ENCODE data around the gene ZDHHC1.

The ZDHHC1 gene

GRCh38 chr16:67398546-67399217 lies 17.6 kb downstream of the ZDHHC1 start:
- no peak overlapping the region for H3K4me2 ChIP-seq
- H3K4me1 ChIP-seq, result peaks cover 21 to 46% (median 33%) of the 10 kb centered on the region in 10 experiments
- H4K20me1 ChIP-seq, result peaks cover 11 to 36% (median 20%) of the 10 kb centered on the region in 11 experiments; a peak in 17 of 22 replicates
- no peak overlapping the region for H3K27ac ChIP-seq
- H3K36me3 ChIP-seq, result no peaks in the 10 kb centered on the region
- no peak for TF ChIP-seq Cebpa-rat (IDR thresholded peaks at IDR 0.05)
- no peak overlapping the region for H3K4me3 ChIP-seq
- no peak overlapping the region for H3K9ac ChIP-seq
- peaks cover 29 to 38% (median 34%) of the 10 kb centered on the region in 11 experiments for H3K27me3 ChIP-seq
- no peaks in the 10 kb centered on the region for H3K9me3 ChIP-seq (replicated peaks in 1 of 11)

DNA sequence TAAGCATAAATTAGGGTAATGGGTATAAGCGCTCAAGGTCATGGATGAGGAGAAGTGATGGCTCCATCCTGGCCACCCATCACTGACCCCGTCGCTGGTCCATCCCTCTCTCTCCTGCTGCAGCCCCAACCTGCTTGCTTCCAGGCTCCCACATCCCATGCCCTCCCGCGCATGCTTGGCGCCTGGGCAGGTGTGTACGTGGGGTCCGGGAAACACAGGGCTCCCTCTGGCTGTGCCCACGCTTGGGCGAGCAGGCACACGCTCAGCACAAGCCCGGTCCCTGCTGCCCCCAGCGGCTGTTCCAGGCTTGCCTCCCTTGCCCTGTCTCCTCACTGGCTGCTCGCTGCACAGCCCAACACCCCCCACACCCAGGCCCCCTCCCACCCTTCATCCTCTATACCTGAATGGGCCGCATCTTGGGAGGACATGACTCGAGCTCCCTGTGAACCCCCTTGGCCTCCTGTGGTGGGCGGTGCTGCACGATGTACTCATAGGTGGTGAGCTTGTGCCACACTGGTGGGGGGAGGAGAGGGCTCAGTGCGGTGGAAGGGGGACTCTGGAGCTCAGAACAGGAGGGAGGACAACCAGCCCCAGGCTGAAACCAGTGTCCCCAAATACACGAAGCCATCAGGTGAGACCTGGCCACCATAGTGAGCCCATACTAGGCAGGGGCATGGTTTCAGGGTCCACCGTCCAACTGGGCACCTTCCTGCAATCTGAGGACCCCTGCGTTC lies 18.3 kb downstream of the ZDHHC1 start:
- Histone ChIP-seq H3K4me3 (no peak overlapping the region), H4K20me1 (peaks cover 11 to 37% (median 20%) of the 10 kb centered on the region in 11 experiments; a peak in 17 of 22 replicates), H3K9me3 (replicated peaks in 1 of 11) (no peaks in the 10 kb centered on the region), H3K4me1 (peaks cover 21 to 52% (median 37%) of the 10 kb centered on the region in 10 experiments), H3K27ac (no peak overlapping the region), H3K27me3 (peaks cover 36 to 45% (median 41%) of the 10 kb centered on the region in 11 experiments), H3K4me2 (no peak overlapping the region), H3K36me3 (no peaks in the 10 kb centered on the region), H3K9ac (no peak overlapping the region)
- TF ChIP-seq Cebpa-rat (IDR thresholded peaks at IDR 0.05), result no peak

- Histone ChIP-seq H3K27me3 (peaks cover 44 to 53% (median 49%) of the 10 kb centered on the region in 11 experiments), H3K9me3 (replicated peaks in 1 of 11) (no peaks in the 10 kb centered on the region), H3K27ac (peak overlapping the region in 1 of 11 experiments; percentile 46; a peak in 1 of 22 replicates), H3K4me3 (no peak overlapping the region), H4K20me1 (peaks cover 11 to 39% (median 20%) of the 10 kb centered on the region in 11 experiments; a peak in 17 of 22 replicates), H3K4me1 (peaks cover 21 to 59% (median 39%) of the 10 kb centered on the region in 10 experiments), H3K36me3 (no peaks in the 10 kb centered on the region), H3K9ac (no peak overlapping the region), H3K4me2 (peak overlapping the region in 2 of 11 experiments; percentile 7 to 83; a peak in 1 of 22 replicates)
- TF ChIP-seq Cebpa-rat (IDR thresholded peaks at IDR 0.05), result no peak
Measured at GRCh38 chr16:67397036-67397801, 19.1 kb downstream of the ZDHHC1 start.

- peak overlapping the region; percentile 26 to 88 (median 70); a peak in 19 of 22 replicates for H3K4me2 ChIP-seq
- H3K9ac ChIP-seq, result no peak overlapping the region
- H3K27me3 ChIP-seq, result peaks cover 52 to 61% (median 57%) of the 10 kb centered on the region in 11 experiments
- H3K4me3 ChIP-seq, result no peak overlapping the region
- H3K27ac ChIP-seq, result peak overlapping the region in 1 of 11 experiments; percentile 46; a peak in 1 of 22 replicates
- peaks cover 11 to 47% (median 23%) of the 10 kb centered on the region in 11 experiments; a peak in 17 of 22 replicates for H4K20me1 ChIP-seq
- H3K36me3 ChIP-seq, result no peaks in the 10 kb centered on the region
- peaks cover 21 to 67% (median 45%) of the 10 kb centered on the region in 10 experiments for H3K4me1 ChIP-seq
- TF ChIP-seq Cebpa-rat (IDR thresholded peaks at IDR 0.05), result no peak
- H3K9me3 ChIP-seq (replicated peaks in 1 of 11), result no peaks in the 10 kb centered on the region
Measured at GRCh38 chr16:67396159-67397035, 19.9 kb downstream of the ZDHHC1 start.

DNA sequence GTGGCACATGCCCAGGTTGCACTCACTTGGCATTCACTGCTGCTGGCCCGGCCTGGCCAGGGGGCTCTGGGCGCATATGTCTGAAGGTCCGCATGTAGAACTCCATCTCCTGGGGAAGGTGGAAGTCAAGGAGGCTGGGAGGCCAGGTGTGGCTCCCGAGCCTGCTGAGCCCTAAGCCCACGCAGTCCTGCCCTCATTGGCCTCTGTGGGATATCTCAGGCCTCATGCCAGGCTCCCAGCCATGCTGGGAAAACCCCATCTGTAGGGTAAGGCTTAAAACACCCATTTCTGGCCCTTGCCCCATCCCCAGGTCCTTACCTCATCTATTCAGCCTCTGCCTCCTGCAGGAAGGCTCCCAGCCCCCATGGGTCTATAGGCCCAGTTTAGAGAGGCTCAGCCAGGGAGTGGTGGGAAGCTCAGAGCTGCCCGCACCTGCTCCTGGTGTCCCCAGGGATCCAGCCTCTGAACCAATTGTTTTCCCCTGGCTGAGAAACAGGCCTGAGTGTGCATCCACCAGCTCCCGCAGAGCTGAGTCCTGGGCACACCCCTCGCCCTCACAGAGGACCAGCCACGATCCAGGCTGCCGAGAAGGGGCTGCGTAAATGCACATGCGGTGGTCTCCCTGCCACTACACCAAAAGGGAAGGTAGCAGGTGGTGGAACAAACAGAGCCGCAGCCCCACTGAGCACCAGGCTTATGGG lies 20.7 kb downstream of the ZDHHC1 start:
- Histone ChIP-seq H3K27ac (no peak overlapping the region; a peak in 1 of 22 replicates), H3K4me1 (peaks cover 21 to 75% (median 53%) of the 10 kb centered on the region in 10 experiments), H3K9ac (no peak overlapping the region), H3K4me3 (no peak overlapping the region), H4K20me1 (peaks cover 11 to 55% (median 24%) of the 10 kb centered on the region in 11 experiments; a peak in 18 of 22 replicates), H3K9me3 (replicated peaks in 1 of 11) (no peaks in the 10 kb centered on the region), H3K36me3 (no peaks in the 10 kb centered on the region), H3K27me3 (peaks cover 57 to 68% (median 65%) of the 10 kb centered on the region in 11 experiments), H3K4me2 (peak overlapping the region; percentile 26 to 88 (median 70))
- TF ChIP-seq Cebpa-rat (IDR thresholded peaks at IDR 0.05), result no peak

- TF ChIP-seq Cebpa-rat (IDR thresholded peaks at IDR 0.05), result no peak
- no peak overlapping the region for H3K4me3 ChIP-seq
- H3K27ac ChIP-seq, result no peak overlapping the region; a peak in 1 of 22 replicates
- peaks cover 21 to 80% (median 58%) of the 10 kb centered on the region in 10 experiments for H3K4me1 ChIP-seq
- H3K9me3 ChIP-seq (replicated peaks in 1 of 11), result no peaks in the 10 kb centered on the region
- H4K20me1 ChIP-seq, result peaks cover 11 to 59% (median 24%) of the 10 kb centered on the region in 11 experiments; a peak in 18 of 22 replicates
- peaks cover 57 to 71% (median 65%) of the 10 kb centered on the region in 11 experiments for H3K27me3 ChIP-seq
- H3K9ac ChIP-seq, result no peak overlapping the region
- peak overlapping the region; percentile 26 to 88 (median 70); a peak in 19 of 22 replicates for H3K4me2 ChIP-seq
- no peaks in the 10 kb centered on the region for H3K36me3 ChIP-seq
Measured at GRCh38 chr16:67395105-67395457, 21.2 kb downstream of the ZDHHC1 start.

DNA sequence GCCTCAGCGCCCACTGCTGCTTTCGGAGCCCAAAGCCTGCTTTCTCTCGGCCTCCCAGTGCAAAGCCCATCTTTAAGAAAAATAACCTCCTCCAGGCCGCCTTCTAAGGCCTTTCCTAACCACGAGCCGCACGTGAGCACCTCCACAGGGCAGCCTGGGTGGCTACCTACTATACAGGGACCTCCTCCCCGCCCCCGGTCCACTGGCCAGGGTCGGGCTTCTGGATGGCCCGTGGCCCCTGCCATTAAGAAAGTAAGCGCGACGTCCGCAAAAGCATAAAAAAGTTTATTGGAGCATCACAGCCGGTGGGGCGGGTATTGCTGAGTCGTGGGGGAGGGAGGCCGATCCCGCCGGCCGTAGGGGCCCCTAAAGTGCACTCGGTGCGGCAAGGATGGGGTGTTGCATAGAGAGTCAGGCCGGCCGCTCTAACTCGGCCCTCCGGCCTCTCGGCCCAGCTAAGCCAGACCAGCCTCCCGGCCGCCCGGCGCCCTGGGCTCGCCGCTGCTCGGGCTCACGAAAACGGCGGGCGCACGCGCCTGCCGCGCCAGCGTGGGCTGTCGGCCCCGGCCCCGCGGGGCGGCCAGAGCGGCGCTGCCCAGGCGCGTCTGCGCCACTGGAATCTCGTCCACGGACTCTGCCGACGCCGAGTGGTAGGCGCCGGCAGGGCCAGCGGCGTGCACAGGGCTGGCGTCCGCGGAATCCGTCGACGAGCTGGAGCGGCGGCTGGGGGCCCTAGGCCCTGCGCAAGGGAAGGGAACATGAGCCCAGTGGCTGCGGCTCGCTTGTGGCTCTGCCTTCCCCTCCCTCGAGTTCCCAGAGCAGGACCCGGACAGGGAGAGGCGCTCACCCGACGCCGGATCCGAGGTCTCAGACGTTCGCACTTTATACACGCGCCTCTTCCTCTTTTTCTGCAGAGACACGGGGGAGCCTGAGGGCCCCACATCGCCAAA lies 21.8 kb downstream of the ZDHHC1 start:
- no peak overlapping the region; a peak in 1 of 22 replicates for H3K27ac ChIP-seq
- H3K9ac ChIP-seq, result peak overlapping the region in 1 of 11 experiments; percentile 21; a peak in 1 of 22 replicates
- H3K27me3 ChIP-seq, result peaks cover 57 to 77% (median 65%) of the 10 kb centered on the region in 11 experiments
- H3K9me3 ChIP-seq (replicated peaks in 1 of 11), result no peaks in the 10 kb centered on the region
- H3K4me1 ChIP-seq, result peaks cover 21 to 83% (median 62%) of the 10 kb centered on the region in 10 experiments
- peak overlapping the region; percentile 26 to 88 (median 70); a peak in 20 of 22 replicates for H3K4me2 ChIP-seq
- no peaks in the 10 kb centered on the region for H3K36me3 ChIP-seq
- peak overlapping the region in 4 of 10 experiments; percentile 19 to 35 (median 28); a peak in 5 of 20 replicates for H3K4me3 ChIP-seq
- peaks cover 11 to 66% (median 24%) of the 10 kb centered on the region in 11 experiments; a peak in 18 of 22 replicates for H4K20me1 ChIP-seq
- no peak for TF ChIP-seq Cebpa-rat (IDR thresholded peaks at IDR 0.05)

Measured in BLaER1 treated with 17β-estradiol and CSF1 and Interleukin-3, amounts not matched to agents 10 nM and 100 nM (cell line).